Activated effector memory CD4-positive, alpha-beta T cell treated with anti-CD3 and anti-CD28 coated beads, Interleukin-2, amount 50 U/mL, for 16 hours (primary cell): ENCODE results near the gene EPHB3.
"Not testable (repeated sequence)": the region's sequence is repeated elsewhere in the genome, so short reads cannot be mapped to it uniquely, and the experiment has no call there.

Experiments
- DNase-seq: peaks from one replicate; pipeline ENCODE4 v3.0.0-alpha.2; 2020

Gene EPHB3

GRCh38 chr3:184600685-184601377 lies 39.2 kb downstream of the EPHB3 start:
- DNase-seq: no peak

DNA sequence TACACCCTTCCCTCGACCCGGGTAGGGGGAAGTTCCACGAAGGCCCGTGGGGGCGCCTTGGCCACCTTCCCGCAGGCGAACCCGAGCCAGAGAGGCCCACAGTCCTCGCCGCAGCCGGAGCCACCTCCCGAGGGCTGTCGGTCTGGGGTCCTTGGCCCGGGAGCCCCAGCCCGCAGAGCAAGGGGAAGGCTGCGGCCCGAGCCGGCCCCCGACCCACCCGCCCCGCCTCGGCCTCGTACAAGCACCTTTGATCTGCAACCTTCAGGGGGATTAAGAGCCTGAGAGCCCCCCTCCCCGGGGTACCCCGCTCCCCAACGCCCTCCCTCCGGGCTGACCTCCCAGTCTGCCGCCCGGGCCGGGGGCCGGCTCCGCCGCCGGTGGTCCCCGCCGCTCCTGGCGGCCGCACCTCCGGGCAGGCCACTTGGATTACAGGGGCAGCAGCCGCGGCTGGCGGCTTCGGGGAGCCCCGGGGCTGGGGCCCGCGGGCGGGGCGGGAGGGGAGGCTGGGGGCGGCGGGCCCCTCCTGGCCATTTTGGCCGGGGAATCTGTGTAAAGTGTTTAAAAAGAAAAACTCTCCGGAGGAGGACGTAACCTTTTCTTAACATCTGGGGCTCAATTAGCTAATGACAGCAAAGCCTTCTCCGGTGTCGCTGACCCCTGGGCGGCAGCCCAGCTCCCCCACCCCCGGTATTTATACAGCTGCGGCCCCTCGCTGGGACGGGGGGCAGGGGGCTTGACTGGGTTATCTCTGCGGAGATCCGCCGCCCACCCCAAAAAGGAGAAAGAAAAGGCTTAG lies 40.2 kb downstream of the EPHB3 start:
- DNase-seq: no peak

- no peak for DNase-seq
Measured at GRCh38 chr3:184602372-184603150, 41.0 kb downstream of the EPHB3 start.

- no peak for DNase-seq
Measured at GRCh38 chr3:184603151-184604030, 41.8 kb downstream of the EPHB3 start.

DNA sequence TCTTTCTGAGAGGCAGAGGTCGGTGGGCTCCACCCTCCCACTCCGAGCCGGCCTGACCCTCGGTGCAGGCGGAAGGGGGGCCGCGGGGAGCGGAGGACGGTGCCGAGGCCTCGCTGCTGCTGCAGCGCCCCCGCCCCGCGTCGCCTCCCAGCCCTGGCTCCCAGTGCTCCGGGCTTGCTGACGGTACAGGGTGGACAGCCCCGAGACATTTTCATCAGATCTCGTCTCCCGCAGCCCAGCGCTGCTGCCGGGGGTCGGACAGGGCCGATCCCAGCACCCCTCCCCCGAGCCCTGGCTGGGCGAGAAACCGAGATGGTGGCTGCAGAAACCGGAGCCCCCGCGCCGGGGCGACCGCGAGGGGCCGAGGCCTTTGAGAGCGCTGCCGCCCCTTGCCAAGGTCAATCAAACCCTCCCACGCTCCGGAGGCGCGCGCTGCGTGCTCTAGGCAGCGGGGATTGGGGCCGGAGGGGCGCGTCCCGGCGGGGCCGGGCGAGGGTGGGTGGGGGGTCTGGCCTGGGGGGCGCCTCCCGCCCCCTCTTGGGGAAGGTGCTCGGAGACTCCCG lies 42.5 kb downstream of the EPHB3 start:
- DNase-seq: no peak

GRCh38 chr3:184604615-184605290 lies 43.2 kb downstream of the EPHB3 start:
- no peak for DNase-seq

DNA sequence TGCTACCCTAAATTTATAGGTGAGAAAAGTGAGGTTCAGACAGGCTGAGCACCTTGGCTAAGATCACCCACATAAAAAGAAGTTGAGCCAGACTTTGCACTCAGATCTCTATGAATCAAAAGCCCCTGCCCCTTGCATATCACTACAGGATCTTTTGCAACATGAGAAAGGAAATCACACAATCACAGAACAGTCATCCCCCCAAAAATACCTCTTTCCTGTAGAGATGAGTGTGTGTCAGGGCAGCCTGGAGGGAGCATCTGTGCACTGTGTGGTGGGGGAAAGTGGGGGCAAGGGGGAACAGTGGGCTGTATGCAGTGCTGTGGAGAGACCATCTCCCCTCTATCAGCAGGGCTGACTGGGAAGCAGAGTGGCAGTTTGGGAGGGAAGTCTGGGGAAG lies 46.6 kb downstream of the EPHB3 start:
- no peak for DNase-seq

DNA sequence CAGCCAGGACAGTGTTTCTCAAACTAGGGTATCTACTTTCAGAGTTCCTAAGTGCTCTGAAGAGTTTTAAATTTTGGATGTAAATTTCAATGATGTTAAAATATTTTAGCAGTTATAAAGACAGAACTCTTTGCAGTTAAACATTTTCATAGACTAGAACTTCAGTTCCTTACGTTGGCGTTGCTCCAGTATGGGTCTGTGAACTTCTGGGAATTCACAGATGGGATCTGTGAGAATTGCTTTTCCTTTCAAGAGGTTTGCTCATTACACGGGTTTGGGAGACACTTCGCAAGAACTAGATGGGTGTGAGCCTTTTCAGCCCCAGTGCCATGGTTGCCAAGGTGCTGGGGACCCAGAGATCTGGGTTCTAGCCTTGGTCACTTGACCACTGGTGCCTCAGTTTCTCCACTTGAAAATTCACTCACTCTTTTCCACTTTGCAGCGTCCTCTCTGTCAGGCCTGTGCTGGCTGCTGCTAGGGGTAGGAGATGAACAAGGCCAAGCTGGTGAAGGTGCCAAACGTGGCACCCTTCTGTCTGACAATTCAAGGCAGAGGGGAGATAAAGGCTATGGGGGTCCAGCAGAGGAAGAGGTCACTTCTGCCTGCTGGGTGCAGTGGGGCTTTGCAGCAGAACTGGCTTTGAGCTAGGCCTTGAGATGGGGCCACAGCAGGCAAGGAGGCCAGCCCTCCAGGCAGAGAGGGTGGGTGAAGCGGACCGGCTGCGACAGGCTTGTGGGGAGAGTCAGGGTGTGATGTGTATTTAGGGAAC lies 48.1 kb downstream of the EPHB3 start:
- no peak for DNase-seq

GRCh38 chr3:184610245-184610871 lies 48.8 kb downstream of the EPHB3 start:
- no peak for DNase-seq

- DNase-seq: no peak
Measured at GRCh38 chr3:184611607-184612281, 50.2 kb downstream of the EPHB3 start.

GRCh38 chr3:184615396-184615795 lies 53.8 kb downstream of the EPHB3 start:
- DNase-seq: no peak

DNA sequence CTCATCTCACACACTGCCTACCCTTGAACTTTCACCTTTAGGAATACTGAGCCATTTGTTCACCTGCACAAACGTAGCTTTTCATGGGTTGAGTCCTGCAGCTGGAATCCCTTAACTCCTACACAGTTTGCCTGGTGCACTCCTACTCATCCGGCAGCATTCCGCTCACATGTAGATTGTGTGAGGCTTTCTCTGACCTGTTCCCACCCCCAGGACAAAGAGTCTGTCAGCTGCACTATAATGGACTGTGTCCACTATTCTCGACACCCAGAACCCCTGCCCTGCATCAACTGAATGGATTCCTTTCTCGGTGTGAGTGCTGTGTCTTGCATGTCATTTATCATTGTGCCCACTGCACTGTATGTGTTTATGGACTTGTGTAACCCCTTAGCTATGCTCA lies 54.9 kb downstream of the EPHB3 start:
- no peak for DNase-seq

- DNase-seq: not testable (repeated sequence)
Measured at GRCh38 chr3:184617306-184617705, 55.7 kb downstream of the EPHB3 start.

GRCh38 chr3:184618811-184619210 lies 57.2 kb downstream of the EPHB3 start:
- DNase-seq: no peak

GRCh38 chr3:184619369-184619768 lies 57.8 kb downstream of the EPHB3 start:
- no peak for DNase-seq

DNA sequence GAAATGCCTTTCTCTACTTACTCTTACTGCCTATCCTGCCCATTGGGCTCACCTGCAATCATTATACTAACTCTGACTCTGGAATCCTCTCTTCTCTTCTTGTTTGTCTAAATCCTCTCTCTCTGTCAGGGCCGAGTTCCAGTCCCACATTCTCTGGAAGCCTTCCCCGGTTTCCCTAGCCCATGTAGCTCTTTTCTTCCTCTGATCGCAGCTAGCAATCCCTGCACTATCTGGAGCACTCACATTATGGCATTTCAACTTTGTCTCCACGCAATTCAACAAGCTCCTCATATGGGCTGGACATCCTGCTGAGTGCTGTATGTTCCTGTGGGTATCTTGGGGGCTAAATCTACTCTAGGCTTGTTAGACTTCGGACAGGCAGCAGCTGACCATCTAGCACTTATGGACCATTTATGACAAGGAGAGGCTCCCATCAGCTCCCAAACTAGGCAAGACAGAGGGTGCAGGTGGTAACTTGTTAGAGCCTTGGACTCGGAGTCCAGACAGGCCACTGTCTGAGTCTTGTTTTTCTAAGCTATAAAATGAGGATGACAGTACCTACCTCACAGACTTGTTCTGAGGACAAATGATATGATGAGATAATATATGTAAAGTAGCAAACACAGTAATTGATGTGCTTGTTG lies 58.3 kb downstream of the EPHB3 start:
- DNase-seq: no peak

DNA sequence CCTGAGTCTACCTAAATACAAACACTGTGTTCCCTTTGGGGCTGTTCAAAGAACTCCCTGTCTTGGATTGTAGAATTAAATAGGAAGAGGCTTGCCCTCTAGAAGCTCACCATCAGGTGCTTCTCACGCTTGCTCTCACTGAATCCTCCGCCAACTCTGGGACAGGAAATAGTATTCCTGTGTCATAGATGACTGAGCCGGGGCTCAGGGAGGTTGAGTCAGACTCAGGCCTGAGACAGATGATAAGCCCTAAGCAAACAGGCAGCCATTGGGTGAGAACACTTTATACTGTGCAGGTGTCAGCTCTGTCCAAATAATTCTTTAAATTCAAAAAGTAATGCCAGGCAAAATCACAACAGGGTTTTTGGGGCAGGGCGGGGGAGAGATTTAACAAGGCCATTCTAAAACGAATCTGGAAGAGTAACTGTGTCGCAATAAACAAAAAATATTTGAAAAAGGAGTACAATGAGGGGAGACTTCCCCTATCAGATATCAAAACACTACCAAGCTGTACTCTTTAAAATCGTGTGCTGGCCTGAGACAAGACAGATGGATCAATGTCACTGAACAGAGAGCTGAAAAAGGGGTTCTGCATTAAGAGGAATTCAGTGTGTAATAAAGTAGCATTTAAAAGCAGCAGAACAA lies 59.0 kb downstream of the EPHB3 start:
- DNase-seq: no peak

DNA sequence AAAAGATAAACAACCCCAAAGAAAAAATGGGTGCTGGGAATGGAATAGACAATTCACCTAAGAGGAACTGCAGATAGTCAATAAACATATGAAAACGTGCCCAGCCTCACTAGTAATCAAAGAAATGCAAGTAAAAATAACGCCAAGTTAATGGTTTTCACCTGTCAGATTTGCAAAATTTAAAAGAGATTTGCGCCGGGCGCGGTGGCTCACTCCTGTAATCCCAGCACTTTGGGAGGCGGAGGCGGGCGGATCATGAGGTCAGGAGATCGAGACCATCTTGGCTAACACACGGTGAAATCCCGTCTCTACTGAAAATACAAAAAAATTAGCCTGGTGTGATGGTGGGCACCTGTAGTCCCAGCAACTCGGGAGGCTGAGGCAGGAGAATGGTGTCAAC lies 60.6 kb downstream of the EPHB3 start:
- DNase-seq: not testable (repeated sequence)

GRCh38 chr3:184626923-184627322 lies 65.3 kb downstream of the EPHB3 start:
- no peak for DNase-seq
